Effector CD8-positive, alpha-beta T cell (primary cell): ENCODE data around the gene AGPAT2.

Source experiments
- DNase-seq: peaks from one replicate; lab custom pipeline; 2025; lab: John Stamatoyannopoulos, UW
- total RNA-seq, 4 experiments: gene quantifications; one replicate each; lab custom pipeline; 2026; lab: John Stamatoyannopoulos, UW

Gene AGPAT2
- total RNA-seq = 13.9 to 19.3 (median 18.1) reads per million in 4 experiments

DNA sequence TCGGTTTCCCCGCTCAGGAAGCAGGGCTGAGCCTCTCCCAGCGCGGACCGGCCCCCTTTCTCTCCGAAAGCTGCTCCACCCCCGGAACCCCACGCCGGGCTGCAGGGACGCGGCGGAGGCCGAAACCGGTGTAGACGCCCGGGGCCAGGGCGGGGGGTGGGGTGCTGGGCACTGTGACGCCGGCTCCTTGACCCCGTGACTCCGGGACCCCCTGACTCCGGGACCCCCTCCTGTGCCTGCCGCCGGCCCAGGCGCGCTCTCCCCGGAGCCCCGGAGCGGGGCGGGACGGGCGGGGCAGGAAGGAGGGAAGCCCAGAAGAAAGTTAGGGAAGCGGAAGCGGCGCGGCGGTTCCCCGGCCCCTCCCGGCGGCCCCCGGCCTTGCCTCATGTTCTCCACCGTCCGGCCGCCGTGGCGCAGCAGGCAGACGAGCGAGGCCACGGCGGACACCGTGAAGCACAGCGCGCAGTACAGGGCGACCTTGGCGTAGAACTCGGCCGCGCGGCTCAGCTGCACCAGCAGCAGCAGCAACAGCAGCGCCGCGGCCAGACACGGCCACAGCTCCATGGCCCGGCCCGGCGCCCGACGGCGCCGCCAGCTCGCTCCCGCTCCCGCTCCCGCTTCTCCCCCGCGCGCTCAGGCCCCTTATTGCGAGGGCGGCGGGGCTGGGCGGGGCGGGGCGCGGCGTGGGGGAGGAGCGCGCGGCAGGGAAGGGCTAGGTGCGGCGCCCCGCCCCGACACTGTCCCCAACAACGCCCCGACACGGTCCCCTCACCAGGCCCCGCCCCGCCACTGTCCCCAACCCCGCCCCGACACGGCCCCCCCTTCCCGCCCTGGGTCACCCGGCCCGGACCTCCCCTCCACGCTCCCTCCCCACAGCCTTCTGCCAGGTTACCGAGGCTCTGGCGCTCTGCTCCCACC, at the start of gene AGPAT2:
Gene AGPAT2, minus strand, starts transcription at position 664 of the 918 bp plus-strand sequence. Its CDS starts 100 bp downstream, at position 564.
- peak; percentile 48 for DNase-seq

DNA sequence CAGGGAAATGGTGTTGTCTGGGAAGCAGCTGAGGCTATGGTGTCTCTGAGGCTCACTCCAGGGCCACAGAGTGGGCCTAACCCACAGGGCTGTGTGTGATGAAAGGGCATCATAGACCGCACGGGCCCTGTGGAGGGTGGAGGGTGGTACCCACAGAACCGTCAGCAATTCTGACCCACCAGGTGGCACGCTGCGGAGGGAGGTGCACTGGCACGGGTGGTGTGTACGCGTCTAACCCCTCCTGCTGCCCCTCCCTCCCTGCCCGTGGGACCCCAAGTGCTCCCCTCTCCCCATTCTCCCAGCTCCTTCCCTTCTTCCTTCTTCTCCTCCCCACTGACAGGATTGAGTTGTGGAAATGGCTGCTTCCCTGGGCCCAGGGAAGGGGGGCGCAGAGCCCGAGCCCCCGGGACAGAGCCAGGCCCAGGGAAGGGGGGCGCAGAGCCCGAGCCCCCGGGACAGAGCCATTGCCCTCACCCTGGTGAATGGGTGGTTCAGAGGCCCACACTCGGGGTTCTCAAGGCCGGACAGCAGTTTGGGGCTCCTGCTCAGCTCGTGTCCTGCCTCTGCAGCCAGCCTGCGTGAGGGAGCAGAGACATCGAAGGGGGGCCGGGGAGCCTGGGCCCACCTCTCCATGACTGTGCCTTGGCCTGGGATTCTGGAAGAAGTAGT, 48.7 kb upstream of the AGPAT2 start:
- DNase-seq = no peak

DNA sequence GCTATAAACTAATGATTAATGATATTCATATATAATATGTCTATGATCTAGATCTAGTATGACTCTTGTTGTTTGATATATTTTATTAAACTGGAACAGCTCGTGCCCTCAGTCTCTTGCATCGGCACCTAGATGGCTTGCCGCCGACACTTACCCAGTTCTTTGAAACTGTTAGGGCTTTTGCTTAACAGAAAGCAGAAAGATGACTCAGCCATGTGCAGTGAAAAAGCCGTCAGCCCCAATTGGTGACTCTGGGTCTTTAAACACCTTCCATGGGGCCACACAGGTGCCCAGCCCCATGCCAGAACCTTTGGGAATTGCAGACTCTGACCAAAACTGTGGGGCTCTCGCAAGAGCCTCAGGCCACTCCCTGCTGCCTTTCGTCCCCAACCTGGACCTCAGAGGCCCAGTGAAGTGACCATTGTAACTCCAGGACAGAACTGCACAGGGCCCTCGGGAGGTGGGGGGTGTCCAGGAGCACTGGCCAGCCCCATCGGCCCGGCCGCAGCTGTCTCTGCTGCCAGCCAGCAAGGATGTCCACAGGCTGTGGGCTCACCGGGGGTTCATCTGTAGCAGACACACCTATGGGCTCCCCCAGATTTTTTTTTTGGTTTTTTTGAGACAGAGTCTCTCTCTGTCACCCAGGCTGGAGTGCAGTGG, 47.7 kb upstream of the AGPAT2 start:
- no peak for DNase-seq

DNA sequence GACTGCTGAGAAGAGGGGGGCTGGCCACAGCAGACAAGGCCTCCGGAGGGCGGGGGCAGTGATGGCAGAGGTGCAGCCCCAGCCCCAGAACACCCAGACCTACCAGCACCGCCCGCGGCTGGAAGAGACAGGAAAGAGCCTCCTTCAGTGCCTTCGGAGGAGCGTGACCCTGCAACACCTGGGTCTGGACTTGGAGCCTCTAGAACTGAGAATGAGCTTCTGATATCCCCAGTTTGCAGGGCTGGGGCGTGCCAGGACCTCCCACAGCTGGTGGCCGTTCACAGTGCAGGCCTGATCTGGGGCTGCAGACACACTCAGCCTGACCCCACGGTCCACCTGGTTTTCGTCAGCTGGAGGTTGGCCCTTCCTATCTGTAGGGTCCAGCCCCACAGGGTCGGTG, 46.4 kb upstream of the AGPAT2 start:
- DNase-seq = no peak

DNA sequence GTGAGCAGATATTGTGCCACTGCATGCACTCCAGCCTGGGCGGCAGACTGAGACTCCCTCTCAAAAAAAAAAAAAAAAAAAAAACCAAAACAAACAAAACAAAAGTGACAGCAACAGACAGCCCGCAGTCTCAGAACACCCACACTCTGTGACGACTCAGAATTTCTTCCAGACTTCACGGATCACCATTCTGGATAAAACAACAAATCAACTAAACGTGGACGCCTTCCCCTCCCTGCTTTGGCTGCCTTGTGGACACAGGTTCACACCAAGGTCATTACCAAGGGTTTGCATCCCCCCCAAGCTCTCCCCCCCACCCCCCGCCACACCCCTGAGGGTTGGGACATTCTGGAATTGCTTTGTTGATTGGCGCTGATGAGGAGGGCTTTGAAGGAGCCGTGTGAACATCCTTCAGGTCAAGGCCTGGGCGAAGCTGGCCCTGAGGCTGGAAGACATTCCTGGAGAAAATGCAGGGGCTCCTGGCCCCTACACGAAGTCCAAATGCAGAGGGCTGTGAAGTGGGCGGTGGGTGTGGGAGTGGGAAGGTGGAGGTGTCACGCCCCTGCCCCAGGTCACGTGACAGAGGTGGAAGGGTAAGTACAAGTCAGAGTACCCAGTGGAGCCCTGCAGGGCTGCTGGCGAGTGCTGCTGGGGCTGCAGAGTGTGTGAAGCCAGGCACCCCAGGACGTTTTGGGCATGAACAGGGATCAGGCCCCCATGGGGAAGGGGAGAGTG, 45.4 kb upstream of the AGPAT2 start:
- DNase-seq = no peak

DNA sequence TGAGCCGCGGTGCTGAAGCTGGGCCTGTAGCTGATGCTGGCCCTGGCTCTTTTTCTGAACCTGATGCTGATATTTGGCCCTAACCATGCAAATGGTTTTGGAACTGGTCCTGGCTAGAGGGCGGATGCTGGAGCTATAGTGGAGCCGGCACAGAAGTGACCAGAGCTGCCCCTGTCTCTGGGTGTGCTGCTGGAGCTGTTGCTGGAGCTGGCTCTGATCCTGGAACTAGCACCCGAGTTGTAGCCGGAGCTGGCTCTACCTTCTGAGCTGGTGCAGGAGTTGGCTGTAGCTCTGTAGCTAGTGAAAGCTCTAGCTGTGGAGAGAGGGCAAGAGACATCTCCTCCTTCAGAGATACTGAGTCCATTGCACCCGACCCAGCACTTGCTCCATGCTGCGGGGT, 42.7 kb upstream of the AGPAT2 start:
- no peak for DNase-seq

DNA sequence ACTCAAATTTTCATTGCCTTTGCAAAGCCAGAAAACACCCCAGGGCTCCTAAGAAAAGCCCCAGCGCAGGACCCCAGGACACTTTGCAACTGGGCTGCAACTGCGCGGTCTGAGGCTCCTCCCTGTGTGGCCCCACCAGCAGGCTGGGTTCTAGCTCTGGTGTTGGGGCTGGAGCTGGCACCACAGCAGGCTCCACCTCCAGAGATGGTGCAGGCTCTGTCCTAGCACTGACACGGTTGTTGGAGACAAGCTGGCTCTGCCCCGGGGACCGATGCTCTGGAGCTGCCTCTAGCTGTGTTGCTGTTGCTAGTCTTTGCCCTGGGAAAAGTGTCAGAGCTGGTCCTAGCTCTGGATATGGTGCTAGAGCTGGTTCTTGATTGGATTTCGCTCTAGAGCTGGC, 41.9 kb upstream of the AGPAT2 start:
- no peak for DNase-seq

DNA sequence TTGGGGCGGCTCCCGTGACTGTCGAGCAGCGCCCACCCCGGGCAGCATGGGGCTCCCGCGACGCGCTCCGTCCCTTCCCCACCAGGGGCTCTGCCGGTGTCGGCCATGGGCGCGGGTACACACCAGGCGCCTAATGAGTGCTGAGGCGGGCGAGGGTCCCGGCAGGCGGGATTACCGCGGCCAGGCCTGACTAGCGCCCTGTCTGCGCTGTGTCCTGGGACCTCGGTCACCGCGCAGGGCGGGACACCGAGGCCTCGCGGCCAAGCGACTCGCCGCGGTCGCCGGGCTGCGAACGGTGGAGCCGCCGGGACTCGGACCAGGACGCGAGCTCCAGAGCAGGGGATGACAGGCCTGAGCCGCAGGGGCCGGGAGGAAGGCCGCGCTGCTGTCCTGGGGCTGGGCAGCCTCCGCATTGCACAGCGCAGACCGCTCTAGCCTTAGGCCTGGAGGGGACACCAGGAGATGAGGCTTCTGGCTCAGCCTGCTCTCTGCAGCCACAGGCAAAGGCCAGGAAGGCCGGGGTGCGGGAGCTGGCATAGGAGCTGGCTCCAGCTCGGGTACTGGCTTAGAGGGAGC, 41.4 kb upstream of the AGPAT2 start:
- DNase-seq = no peak

DNA sequence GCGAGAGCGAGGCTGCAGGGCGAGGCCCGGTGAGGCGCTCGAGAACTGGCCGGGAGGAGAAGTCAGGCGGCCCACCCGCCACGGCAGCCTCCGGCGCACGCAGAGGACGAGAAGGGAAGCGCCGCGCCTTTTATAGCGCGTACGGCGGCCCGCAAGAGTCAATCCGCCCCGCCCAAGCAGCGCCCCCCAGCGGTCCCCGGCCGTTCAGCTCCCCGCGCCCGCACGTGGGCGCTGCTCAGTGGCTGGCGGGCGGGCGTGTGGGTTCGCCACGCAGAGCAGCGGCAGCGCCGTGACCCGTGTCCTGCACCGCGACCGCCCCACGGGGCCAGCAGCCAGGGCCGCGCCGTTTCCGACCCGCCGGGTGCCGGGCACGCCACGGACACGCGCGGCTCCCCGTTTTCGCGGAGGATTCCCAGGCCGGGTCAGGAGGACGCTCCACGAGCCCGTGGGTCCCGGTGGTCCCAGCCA, 40.9 kb upstream of the AGPAT2 start:
- peak; percentile 88 for DNase-seq

DNA sequence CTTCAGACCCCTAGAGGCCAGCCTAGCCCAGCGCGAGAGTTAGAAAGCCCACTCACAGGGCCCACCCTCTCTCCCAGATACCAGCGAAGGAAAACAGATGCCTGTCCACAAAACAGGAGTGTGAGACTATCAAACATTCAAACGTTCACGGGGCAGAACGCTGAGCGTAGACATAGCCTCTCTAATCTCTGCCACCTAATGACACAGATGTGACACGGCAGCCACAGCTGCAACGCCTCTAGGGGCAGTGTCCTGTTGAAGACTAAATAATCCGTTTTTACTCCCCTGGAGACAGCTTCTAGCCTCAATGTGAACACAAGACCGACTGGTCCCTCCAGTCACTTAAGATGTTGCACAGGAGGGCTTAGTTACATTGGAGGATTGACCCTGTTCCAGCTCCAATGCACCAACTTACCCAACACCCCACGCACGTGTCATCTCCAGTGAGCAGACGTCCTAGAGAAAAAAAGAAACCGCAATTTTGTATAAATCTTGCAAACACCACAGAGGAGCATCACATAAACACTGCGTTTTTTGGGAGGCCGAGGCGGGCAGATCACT, 39.5 kb upstream of the AGPAT2 start:
- no peak for DNase-seq

DNA sequence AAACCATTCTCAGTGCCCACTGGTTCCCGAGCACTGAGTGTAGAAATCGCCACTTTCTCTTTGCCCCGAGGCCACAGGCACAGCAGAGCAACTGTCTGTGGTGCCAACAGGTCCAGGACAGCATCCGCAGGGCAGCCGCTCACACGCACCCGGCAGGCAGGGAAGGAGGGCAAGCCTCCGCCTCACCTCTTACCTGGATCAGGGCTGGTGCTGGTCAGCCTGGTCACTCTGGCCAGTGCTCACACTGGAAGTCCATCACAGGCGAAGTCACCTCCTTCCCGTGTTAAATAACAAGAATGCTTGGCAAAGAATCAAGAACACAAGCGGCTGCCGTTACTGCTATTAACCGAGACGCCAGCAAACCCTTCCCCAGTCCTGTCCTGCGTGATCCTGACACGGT, 38.9 kb upstream of the AGPAT2 start:
- DNase-seq = no peak

DNA sequence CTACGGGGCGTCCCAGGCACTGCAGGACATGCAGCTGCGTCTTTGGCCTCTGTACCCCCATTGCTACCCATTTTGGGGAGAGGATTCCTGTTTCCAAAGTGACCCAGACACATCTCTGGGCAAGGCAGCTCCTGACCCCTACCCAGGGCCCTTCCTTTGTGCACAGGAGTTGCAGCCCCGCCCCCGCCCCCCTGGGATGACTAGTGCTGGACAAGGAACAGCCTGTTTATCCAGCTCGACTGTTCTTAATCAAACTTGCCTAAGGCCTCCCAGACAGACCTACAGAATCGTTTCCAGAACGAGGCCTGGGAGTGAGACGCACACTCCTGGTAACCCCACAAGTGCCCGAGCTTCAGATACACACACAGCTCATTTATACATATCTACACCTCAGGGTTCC, 38.4 kb upstream of the AGPAT2 start:
- no peak for DNase-seq

DNA sequence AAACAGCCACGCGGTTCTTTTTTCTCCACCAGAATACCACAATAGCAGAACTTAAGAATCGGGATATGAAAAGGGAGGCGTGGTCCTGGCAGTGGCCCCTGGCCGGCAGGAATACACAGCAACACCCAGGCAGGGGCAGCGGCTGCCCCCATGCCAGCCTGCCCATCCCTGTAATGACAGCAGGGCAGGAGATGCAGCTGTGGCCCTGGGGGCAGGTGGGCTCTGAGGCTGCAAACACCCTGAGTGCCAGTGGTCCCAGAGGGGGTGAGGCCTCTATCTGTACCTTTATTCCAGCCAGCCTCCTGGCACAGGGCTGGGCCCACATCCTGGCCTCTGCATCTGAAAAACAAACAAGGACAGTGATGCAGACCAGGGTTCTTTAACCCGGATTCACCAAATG, 37.5 kb upstream of the AGPAT2 start:
- no peak for DNase-seq

DNA sequence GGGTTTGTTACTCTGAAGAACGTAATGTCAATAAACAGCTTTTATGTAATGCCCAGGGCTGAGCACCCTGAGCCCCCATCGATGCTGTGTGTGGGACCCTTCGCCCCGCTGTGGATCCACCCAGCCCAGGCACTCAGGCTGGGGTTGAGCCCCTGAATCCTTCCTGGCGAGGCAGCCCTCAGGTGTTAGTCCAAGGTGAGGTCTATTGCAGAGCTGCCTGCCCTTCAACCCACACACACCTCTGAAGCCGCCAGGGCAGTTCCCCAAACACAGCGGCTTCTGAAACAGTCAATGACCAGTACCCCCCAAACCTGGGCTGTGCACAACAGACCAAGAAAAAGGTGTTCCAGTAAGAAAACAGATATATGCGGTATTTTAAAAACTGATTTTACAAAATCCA, 36.7 kb upstream of the AGPAT2 start:
- no peak for DNase-seq

DNA sequence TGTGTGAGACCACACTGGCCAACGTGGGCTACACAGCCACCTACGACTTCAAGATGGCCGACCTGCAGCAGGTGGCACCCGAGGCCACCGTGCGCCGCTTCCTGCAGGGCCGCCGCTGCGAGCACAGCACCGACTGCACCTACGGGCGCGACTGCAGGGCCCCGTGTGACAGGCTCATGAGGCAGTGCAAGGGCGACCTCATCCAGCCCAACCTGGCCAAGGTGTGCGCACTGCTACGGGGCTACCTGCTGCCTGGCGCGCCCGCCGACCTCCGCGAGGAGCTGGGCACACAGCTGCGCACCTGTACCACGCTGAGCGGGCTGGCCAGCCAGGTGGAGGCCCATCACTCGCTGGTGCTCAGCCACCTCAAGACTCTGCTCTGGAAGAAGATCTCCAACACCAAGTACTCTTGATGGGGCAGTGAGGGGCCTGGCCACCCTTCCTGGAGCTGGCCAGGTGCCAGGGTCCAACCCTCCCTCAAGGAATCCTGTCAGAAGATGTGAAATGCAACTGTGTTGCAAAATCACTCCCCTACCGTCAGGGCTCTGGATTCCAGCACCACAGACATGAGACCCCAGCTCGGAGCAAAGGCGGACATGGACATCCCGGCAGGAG, 36.2 kb upstream of the AGPAT2 start:
- DNase-seq = no peak

DNA sequence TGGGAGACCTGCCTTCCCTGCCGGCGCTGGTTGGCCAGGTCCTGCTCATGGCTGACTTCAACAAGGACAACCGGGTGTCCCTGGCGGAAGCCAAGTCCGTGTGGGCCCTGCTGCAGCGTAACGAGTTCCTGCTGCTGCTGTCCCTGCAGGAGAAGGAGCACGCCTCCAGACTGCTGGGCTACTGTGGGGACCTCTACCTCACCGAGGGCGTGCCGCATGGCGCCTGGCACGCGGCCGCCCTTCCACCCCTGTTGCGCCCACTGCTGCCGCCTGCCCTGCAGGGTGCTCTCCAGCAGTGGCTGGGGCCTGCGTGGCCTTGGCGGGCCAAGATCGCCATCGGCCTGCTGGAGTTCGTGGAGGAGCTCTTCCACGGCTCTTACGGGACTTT, 35.7 kb upstream of the AGPAT2 start:
- DNase-seq = no peak

DNA sequence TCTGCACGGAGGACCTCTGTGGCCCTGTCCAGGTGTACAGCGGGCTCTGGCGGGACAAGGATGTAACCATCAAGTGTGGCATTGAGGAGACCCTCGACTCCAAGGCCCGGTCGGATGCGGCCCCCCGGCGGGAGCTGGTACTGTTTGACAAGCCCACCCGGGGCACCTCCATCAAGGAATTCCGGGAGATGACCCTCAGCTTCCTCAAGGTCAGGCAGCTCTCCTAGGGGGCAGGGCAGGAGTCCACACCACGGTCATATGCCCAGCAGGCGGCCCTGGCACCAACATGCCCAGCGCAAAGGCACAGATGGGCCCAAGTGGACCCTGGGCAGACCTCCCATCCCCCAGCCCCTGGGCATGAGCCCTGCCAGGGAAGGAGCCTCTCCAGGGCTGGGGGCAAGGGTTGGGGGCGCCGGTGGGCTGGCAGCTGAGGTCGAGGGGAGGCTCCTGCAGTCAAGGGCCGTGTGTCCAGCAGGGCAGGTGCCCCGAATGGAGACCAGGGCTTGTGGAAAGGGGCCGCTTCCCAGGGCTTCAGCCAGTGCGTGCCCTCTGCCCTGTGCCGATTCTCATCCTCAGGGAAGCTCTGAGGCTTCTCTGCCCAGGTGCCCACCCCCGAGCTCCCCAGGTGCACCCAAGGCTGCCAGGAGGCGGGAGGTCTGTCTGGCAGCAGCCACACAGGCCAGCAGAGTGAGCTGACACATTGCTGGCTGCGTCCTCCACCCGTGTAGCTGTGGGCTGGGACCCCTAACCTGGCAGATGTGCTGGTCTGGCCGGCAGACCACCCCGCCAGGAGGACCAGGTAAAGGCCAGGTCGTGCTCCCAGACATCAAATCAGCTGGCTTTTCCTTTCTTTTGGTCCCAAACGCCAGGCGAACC, 35.1 kb upstream of the AGPAT2 start:
- DNase-seq = no peak

DNA sequence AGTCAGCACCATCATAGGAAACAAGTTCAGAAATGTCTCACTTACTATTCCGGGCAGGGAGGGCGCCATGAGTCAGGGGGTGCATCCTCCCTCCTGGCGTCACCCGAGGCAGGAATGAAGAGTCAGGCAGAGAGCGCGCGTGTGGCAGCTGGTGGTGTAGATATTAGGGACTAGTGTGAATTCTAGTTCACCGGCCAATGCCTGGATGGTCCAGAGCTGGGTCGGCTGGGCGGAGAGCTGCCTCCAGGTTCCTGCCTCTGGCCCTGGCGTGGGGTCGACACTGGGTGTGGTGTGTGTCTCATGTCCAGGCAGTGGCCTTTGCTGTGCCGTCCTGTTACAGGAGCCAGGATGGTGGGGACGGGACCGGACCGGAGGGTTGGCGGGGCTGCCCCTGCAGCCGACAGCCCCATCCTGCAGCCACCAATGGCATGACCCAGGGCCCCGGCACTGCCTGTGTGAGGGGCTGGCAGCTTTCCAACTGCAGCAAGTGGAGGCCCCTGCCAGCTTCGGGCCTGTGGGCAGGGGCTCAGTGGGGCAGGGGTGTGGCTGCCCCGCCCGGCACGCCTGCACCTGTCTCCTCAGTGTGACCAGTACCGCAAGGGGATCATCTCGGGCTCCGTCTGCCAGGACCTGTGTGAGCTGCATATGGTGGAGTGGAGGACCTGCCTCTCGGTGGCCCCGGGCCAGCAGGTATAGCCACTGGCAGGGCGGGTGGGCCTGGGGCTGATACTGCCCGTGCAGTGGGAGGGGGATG, 34.3 kb upstream of the AGPAT2 start:
- no peak for DNase-seq

DNA sequence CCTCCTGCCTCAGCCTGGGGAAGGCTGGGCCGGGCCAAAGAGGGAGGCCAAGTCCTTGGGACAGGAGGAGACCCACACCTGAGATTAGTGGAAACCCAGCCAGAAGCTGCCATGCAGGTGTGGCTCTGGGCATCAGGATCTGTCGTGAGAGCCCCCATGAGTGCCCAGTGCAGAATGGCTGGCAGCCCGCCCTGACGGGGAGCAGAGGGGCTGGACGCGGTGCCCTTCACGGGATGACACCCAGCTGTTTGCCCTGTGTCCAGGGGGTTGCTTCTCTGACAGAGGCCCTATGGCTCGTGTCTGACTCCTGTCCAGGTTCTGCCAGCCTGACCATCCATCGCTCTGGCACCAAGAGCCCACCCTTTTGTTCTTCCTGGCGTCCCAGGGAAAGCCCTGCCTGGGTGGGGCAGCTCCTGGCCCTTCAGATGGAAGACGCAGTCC, 33.7 kb upstream of the AGPAT2 start:
- DNase-seq = no peak
